ENCODE data around the gene SRPK1. TPM values are rescaled to one million over a fixed set of nuclear protein-coding genes. Genes with fewer than 3 reads are reported as not detected.
A peak's percentile ranks its signal among the peaks of the same experiment; 100 is the strongest.

SRPK1 gene
- total and polyA plus RNA-seq, 2 of the 8 experiments (the other 6 are each of a cell fraction or from before 2014, with no cell fraction given): 25.7 to 116 TPM

DNA sequence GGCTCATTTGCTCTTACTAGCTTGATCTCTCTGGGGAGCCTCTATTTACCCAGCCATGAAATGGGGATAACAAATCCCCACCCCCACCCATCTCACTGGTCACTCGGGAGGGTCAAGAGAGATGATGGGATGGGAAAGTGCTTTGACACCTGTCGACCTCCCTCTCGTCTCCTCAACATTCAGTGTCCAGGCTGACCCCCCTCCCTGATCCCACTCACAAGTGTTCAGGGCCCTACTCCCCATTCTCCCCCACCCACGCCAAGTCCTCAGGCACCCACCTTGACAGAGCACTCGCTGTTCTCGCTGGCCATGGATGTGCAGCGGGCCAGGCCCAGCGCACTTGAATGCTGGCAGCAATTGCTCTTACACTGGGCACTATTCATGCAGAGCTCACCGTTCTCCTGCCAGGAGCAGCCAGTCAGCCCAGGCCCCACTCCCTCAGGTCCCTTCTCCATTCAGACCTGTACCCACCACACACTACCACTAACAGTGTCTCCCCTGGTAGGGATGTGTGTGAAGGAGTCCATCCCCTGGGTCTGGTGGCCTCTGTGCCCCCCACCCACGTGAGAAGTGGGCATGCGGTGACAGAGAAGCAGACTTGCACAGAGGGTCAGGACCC, 125.3 kb downstream of the SRPK1 start:
- FAIRE-seq (no peak), DNase-seq (ENCODE audit: low read depth in 1 of 2, low spot score in 2 of 2) (no peak)
- H3K23me2 ChIP-seq (ENCODE audit: low read depth, low read length): no peaks in the 10 kb centered on the region
- H3K4me3 ChIP-seq (ENCODE audit: extremely low read depth in 1 of 4, insufficient read depth in 2 of 4, low read depth in 3 of 4, low read length in 4 of 4): no peak overlapping the region
- no peaks in the 10 kb centered on the region for H3K36me3 ChIP-seq (ENCODE audit: control insufficient read depth in 2 of 4, insufficient read depth in 4 of 4, low read length in 3 of 4)
- no peak overlapping the region for H4K91ac ChIP-seq (replicated peaks; ENCODE audit: insufficient read length, low read length)
- no peak overlapping the region for H2BK120ac ChIP-seq (replicated peaks; ENCODE audit: low read depth, low read length)
- no peak overlapping the region for H2AFZ ChIP-seq (ENCODE audit: low read length)
- no peaks in the 10 kb centered on the region for H3K79me1 ChIP-seq (ENCODE audit: low read depth, low read length)
- POLR2A ChIA-PET (ENCODE audit: partially characterized antibody): interaction anchor here (0.6 to 0.7 kb wide), 2 partner anchors 309 to 625 kb away, joined by 3 to 4 read pairs; no protein-coding TSS in a partner anchor
- no peak overlapping the region for H2BK20ac ChIP-seq (ENCODE audit: low read length)
- H2BK12ac ChIP-seq (ENCODE audit: low read depth, low read length): 0 out of 2 replicates have a peak overlapping the region, but pooled peaks have one; percentile 32
- H4K5ac ChIP-seq (ENCODE audit: insufficient read length, low read depth, low read length): peak overlapping the region; percentile 22
- no peak overlapping the region for H2BK5ac ChIP-seq (ENCODE audit: low read depth, low read length)
- no peak overlapping the region for H3K23ac ChIP-seq (ENCODE audit: insufficient read length)
- CTCF ChIA-PET (ENCODE audit: partially characterized antibody): interaction anchor here (1.0 to 4.9 kb wide), 3 partner anchors 9 to 454 kb away, joined by 3 to 27 read pairs (median 4); partner anchors contain the start of gene PPARD
- no peak overlapping the region for H3K4ac ChIP-seq (replicated peaks; ENCODE audit: insufficient read length, low read depth, low read length)
- TF ChIP-seq YY1 (IDR thresholded peaks at IDR 0.05; ENCODE audit: low read depth, low read length) (no peak), RNF2 (IDR thresholded peaks at IDR 0.05; ENCODE audit: borderline replicate concordance, low read depth, low read length, missing control alignments, poor library complexity, severe bottlenecking) (no peak), SIN3A (conservative IDR thresholded peaks at IDR 0.05 in 1 of 2, IDR thresholded peaks at IDR 0.05 in 1 of 2; ENCODE audit: low read depth in 1 of 2, low read length in 2 of 2) (no peak), CHD2 (IDR thresholded peaks at IDR 0.05; ENCODE audit: low read length) (no peak), NANOG (IDR thresholded peaks at IDR 0.05; ENCODE audit: insufficient read depth, low read depth, low read length, poor library complexity, severe bottlenecking) (no peak), SP4 (IDR thresholded peaks at IDR 0.05; ENCODE audit: low read length) (no peak)
- TF ChIP-seq, protein P1, sequence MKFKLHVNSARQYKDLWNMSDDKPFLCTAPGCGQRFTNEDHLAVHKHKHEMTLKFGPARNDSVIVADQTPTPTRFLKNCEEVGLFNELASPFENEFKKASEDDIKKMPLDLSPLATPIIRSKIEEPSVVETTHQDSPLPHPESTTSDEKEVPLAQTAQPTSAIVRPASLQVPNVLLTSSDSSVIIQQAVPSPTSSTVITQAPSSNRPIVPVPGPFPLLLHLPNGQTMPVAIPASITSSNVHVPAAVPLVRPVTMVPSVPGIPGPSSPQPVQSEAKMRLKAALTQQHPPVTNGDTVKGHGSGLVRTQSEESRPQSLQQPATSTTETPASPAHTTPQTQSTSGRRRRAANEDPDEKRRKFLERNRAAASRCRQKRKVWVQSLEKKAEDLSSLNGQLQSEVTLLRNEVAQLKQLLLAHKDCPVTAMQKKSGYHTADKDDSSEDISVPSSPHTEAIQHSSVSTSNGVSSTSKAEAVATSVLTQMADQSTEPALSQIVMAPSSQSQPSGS (IDR thresholded peaks at IDR 0.05; ENCODE audit: low read length): no peak
- no peaks in the 10 kb centered on the region for H3K27me3 ChIP-seq (replicated peaks in 1 of 4; ENCODE audit: control insufficient read depth in 3 of 4, extremely low read depth in 1 of 4, insufficient read depth in 3 of 4, low read length in 3 of 4)
- H2AK5ac ChIP-seq (ENCODE audit: low read depth, low read length): no peak overlapping the region; the same call in 1 of the 2 replicates
- no peak overlapping the region for H3K4me2 ChIP-seq (ENCODE audit: insufficient read depth in 1 of 2, low read depth in 2 of 2, low read length in 2 of 2)
- H3K4me1 ChIP-seq (replicated peaks in 1 of 4; ENCODE audit: control insufficient read depth in 3 of 4, insufficient read depth in 4 of 4, low read length in 3 of 4): peaks cover 0 to 7% (median 5%) of the 10 kb centered on the region in 4 experiments; a peak in 4 of 7 replicates
- H4K20me1 ChIP-seq (replicated peaks in 1 of 2; ENCODE audit: control insufficient read depth in 1 of 2, insufficient read depth in 2 of 2, low read length in 2 of 2): no peaks in the 10 kb centered on the region
- WGBS, 2 experiments (ENCODE audit: extremely low coverage in 1 of 2, insufficient coverage in 1 of 2, insufficient read length in 1 of 2, insufficient replicate concordance in 2 of 2, low coverage in 1 of 2, low lambda C conversion rate in 2 of 2, missing lambda C conversion rate in 1 of 2): 95% methylated on average over 11 of the region's 11 CpGs; no CpG with 5 or more reads in 1 of the 2 experiments
- H3K9me3 ChIP-seq (ENCODE audit: insufficient read depth in 2 of 2, low read depth in 1 of 2, low read length in 1 of 2): no peaks in the 10 kb centered on the region
- H3K18ac ChIP-seq (ENCODE audit: extremely low read depth, low read length): no peak overlapping the region
- no peak overlapping the region for H3K27ac ChIP-seq (ENCODE audit: low read depth, low read length)
- no peak overlapping the region; the same call in 1 of the 2 replicates for H4K8ac ChIP-seq (ENCODE audit: extremely low read depth, insufficient read depth, low read length)
- H2BK15ac ChIP-seq (ENCODE audit: low read length): no peak overlapping the region
- no peak overlapping the region for H3K14ac ChIP-seq (ENCODE audit: insufficient read length)
- H3K9ac ChIP-seq (replicated peaks in 1 of 4; ENCODE audit: extremely low read depth in 1 of 4, low read depth in 3 of 4, low read length in 3 of 4): no peak overlapping the region
- H3K56ac ChIP-seq (replicated peaks; ENCODE audit: insufficient read length, low read depth, low read length): no peak overlapping the region
- H3K79me2 ChIP-seq (ENCODE audit: control insufficient read depth in 1 of 2, insufficient read depth in 2 of 2, low read length in 2 of 2): no peaks in the 10 kb centered on the region
